Stimulated activated CD8-positive, alpha-beta memory T cell treated with anti-CD3 and anti-CD28 coated beads, Interleukin-15, amount 100 ng/mL, for 1 hour (primary cell): ENCODE measurements around the gene GVQW3.

Experiments used
- DNase-seq: peaks from one replicate; pipeline ENCODE4 v3.0.0-alpha.2; 2020; ENCODE audit warnings: low read depth

The GVQW3 gene

DNA sequence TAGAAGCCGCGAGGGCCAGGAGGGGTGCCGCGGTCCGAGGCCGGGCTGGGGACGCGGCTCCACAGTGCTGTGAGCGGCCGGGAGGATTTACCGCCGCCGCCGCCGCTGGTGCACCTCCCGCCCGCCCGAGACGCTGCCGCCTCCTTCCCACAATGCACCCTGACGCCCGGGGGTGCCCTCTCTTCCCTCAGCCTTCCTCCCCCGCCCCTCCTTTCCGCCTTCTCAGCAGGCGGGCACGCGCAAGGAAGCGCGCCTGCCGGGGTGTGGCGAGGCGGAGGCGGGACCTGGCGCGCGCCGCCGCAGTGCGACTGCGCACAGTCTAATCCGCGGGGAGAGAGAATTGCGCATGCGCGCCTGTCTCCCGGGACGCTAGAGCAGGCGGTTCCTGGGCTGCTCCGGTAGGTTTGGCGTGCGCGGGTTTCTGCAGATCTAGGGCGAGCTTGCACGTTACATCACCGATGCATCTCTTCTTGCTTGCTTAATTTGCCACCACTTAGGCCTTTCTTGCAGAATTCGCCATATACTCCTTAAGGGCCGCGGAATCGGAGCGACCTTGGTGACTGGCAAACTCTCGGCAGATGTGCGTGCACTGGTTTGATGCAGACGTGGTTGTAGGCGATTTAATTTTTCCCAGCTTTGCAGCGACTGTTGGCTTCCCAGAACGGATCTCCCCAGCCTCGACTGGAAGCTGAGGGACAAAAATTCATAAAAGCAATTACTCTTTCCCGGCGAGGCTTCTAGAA, at the start of gene GVQW3, which contains the start of gene THAP12:
Gene GVQW3 (plus strand): TSS at position 347 of the 743 bp plus-strand sequence. CDS start 506 bp downstream, outside the sequence.
Gene THAP12 (minus strand): TSS at position 156 of the 743 bp plus-strand sequence. CDS start 296 bp downstream, outside the sequence.
- peak; percentile 89 for DNase-seq

DNA sequence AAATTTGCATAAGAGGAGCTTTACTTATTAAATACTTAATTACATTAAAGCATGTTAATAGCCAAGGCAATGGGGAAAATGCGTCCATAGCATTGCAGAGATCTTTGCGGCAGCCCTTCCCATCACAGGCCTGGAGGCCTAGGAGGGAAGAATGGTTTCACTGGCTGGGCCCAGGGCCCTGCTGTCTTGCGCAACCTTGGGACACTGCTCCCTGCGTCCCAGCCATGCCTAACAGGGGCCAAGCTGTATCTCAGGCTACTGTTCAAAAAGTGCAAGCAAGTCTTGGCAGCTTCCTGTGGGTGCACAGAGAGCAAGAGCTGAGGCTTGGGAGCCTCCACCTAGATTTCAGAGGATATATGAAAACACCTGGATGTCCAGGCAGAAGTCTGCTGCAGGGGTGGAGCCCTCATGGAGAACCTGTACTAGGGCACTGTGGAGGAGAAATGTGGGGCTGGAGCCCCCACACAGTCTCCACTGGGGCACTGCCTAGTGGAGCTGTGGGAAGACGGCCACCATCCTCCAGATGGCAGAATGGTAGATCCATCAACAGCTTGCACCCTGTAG, 46.2 kb upstream of the GVQW3 start:
- no peak for DNase-seq

DNA sequence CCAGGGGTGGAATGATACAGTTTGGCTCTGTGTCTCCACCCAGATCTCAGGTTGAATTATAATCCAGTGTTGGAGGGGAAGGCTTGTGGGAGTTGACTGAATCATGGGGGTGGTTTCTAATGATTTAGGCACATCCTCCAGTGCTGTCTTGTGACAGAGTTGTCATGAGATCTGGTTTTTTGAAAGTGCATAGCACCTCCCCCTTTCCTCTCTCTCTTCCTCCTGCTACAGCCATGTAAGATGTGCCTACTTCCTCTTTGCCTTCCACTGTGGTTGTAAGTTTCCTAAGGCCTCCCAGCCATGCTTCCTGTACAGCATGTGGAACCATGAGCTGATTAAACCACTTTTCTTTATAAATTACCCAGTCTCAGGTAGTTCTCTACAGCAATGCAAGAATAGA, 45.3 kb upstream of the GVQW3 start:
- DNase-seq: no peak

DNA sequence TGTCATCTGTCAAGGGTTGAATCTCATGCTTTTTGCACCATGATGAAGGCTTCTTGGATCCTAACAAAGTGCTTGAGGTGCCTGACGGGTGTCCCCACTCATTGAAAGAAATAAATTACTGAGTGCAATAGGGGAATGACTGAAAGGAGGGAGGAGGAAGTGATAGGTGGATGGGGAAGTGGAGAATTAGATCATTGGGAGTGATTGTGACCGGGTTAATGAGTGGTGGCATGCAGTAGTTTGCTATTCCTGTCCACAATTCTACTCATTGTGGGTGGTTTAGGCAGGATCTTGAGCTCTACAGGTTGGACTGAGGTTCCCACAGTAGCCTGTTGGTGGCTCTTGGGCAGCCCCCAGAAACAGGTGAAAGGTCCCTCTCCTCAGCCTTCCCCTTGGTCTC, 44.5 kb upstream of the GVQW3 start:
- DNase-seq: no peak

DNA sequence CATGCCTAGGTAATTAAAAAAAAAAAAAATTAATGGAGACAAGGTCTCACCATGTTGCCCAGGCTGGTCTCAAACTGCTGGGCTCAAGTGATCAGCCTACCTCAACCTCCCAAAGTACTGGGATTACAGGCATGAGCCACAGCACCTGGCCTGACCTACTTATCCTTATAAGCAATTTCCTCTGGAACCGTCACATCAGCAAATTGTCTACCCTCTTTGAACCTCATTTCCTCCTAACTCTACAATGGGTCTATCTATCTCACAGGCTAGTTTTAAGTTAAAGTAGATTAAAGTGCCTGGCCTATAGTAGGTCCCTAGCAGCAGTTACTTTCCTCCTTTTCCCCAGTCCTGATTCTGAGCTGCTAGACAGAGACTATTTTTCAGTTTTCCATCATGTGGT, 43.7 kb upstream of the GVQW3 start:
- DNase-seq: no peak

DNA sequence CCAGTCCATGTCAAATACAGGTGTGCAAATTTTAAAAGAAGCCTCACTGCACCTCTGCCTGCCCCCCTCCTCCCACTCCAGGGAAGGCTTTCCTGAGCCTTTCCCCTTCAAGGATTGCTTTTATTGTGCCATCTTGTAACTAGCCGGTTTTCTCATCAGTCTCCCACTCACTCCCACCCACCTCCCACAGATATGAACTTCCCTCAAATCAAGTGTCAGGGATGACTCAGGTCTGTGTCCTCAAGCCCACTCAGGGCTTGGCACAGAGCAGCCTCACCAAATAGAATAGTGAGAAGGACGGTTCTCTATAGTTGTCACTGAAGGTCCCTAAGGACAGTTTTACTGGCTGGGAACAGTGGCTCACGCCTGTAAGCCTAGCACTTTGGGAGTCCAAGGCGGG, 43.2 kb upstream of the GVQW3 start:
- no peak for DNase-seq

DNA sequence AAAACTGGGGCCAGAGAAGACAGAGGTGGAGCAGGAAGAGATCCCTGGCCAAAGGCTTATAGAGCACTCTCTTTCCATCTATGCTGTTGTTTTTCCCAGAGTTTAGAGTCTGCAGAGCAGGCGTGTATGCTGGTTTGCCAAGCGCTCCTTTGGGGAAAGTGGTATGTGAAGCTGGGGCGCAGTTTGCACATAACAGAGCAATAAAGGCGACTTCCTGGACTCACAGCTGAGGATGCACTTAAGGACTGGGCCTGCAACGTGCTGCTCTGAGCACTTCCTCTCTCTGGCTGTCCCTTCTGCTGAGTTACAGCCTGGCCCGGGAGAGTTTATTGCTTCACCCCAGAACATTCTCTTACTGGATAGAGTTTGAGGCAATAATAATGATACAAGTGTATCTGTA, 41.9 kb upstream of the GVQW3 start:
- no peak for DNase-seq

DNA sequence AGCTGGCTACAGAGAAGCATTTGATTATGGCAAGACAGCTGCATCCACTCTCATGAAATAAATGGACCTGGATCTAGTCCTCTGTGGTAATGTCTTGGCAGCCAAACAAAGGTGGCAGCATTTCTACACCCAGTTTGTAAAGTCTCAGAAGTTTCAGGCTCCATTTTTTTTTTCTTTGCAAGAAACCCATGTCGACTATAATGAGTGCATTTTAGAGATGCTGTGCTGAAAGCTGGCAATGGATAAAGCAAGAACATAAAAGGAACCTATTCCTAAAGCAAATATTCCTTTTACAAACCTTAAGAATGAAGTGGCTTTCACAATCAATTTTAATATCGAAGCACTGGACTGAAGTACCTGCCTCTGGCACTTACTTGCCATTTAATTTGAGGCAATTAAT, 33.7 kb upstream of the GVQW3 start:
- DNase-seq: no peak

DNA sequence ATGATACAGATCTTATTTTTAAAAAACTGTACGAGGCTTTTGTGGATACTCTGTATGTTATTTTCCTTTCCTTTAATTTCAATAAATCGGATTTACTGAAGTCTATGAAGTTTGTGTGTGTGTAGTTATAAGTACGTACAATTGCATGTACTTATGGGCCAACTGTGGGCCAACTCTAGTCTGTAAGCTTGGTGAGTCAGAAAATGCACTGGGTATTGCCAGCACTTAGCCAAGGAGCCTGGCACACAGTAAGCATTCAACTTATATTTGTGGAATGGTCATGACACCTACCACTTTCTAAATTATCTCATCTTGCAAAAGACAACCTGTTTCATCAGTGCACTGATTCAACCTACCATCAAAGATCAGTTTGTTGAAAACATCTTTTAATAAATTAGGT, 32.8 kb upstream of the GVQW3 start:
- no peak for DNase-seq

DNA sequence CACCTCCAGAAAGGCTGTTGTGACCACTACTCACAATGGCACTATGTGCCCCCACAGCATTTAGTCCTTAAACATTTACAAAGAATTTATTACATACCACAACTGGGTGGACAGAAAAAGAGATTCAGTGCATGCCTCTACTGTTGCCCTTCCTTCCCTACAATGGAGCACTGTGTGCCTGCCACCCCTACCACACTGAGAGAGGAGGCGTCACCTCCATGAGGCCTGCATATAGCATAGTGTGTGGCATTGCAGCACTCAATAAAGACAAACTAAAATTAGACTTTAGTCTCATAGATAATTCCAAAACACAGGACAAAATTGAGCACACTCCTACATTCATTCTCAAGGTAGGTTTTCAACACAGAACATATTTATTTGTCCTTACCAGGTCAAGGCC, 26.0 kb upstream of the GVQW3 start:
- DNase-seq: no peak

DNA sequence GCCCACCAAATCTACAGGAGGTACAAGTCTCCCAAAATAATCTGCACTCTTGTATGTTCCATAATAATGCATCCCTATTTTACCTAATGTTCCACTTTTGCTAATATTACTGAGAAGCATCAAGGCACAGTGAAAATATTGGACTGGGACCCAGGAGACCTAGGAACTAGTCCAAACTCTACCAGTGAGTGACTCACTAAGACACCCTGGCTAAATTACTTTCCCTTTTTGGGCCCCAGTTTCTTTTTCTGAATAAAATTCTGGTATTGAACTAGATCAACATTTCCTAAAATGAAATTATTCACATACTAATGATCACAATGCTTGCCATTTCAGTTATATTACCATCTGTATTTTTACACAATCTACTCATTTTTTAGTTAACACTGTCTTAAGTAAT, 19.7 kb upstream of the GVQW3 start:
- no peak for DNase-seq

DNA sequence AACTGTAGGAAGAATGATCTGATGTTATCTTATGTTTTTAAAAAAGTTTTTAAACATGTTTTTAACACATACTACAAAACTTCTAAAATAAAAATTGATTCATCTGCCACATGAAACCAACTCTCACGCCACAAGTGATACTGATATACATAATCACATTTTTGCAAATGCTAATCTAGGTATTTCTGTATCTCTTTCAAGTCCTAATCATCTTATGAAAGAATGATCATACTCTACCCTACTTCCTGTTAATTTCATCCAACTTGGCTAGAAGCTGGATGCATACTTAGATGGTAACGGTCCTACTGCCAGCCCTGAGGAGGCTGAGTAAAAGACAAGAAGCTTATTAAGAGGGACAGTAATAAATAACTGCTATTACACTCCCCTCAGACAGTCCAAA, 19.3 kb upstream of the GVQW3 start:
- no peak for DNase-seq

DNA sequence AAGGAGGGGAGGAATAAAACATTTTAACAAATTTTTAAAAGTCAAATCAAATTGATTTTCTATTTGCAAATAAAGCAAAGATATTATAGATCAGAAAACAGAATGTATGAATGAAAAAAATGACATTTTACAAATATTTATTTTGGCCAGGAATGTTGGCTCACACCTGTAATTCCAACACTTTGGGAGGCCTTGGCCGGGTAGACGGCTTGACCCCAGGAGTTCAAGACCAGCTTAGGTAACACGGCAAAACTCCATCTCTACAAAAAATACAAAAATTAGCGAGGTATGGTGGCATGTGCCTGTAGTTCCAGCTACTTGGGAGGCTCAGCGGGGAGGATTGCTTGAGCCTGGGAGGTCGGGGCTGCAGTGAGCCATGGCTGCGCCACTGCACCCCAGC, 18.4 kb upstream of the GVQW3 start:
- DNase-seq: no peak

DNA sequence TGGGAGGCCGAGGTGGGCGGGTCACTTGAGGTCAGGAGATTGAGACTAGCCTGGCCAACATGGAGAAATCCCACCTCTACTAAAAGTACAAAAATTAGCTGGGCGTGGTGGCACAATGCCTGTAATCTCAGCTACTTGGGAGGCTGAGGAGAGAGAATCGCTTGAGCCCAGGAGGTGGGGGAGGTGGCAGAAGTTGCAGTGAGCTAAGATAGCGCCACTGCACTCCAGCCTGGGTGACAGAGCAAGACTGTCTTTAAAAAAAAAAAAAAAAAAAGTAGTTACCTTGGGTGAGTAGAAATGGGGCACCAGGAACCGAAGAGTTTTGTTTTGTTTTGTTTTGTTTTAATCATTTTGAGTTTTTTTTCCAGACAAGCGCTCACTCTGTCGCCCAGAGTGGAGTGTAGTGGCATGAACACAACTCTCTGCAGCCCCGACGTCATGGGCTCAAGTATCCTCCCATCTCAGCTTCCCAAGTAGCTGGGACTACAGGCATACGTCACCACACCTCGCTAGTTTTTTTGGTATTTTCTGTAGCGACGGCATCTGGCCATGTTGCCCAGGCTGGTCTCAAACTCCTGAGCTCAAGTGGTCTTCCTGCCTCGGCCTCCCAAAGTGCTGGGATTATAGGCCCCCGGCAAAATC, 16.0 kb upstream of the GVQW3 start:
- DNase-seq: no peak

DNA sequence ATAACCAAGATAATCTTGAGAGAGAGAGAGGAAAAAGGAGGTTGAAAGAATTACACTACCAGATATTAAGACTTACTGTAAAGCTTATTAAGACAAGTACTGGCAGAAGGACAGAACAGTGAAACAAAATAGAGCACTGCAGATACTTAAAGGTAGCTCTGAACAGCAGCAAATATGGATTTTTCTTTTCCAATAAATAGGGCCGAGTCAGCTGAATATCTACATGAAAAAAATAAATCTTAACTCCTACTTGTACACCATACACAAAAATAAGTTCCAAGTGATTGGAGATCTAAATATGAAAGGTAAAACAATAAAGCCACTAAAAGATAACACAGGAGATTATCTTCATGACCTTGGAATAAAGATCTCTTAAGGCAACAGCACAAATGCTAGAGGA, 12.6 kb upstream of the GVQW3 start:
- DNase-seq: no peak

DNA sequence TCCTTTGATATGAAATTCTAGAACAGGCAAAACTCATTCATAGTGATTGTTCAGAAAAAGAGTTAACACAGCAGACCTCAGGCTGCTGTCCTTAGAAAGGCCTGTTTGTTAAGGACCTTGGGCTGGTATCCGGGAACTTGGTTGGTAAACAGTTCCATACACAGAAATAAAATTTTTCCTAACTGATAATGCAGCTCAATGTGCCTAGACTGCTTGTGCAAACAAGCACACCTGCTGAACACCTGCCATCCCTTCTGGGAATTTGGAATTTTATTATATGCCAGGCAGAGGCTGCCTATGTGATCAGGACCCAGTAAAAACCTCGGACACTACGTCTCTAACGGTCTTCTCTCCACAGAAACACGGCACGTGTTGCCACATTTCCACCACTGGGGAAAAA, 11.7 kb upstream of the GVQW3 start:
- DNase-seq: no peak

DNA sequence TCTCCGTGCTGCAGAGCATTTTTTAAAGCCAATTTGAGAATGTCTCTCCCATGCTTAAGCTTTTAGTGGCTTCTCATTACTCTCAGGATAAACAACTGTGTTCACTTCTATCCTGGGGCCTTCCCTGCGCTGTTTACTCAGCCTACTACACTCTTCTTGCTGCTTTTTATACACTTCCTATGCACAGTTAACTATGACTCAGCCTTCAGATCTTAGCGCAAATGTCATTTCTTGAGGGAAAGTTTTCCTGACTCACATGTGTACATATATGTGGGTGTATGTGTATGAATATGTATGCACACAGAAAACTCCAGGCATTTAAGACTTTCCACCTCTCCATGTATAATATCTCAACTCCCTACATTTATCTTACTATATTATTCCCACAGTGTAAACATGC, 10.0 kb upstream of the GVQW3 start:
- no peak for DNase-seq

DNA sequence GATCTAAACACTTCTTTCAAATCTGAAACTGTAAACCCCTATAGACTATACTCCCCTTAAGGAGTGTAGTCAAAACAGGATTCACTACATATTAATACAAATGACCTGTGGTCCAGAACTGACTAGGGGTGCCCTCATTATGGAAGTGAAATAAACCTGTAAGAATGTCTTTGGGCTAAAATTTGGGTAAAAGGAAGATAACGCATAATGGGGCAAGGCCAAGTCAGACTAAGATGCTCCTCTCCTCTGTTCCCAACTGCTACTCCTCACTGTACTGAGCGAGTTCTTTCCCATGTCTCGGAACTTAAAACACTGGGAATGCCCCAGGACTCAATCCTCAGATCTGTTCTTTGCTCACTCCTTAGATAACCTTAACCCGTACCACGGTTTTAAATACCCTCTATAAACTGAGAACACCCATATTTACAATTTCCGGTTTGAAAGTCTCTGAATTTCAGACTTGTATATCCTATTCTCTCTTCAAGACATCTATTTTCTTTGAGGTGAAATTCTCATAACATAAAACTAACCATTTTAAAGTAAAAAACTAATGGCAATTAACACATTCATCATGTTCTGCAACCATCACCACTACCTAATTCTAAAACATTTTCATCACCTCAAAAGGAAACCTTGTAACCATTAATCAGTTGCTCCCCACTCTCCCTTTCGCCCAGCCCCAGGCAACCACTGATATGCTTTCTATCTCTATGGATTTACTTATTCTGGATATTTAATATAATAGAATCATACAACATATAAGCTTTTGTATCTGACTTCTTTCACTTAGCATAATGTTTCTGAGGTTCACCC, 4.2 kb upstream of the GVQW3 start:
- no peak for DNase-seq

DNA sequence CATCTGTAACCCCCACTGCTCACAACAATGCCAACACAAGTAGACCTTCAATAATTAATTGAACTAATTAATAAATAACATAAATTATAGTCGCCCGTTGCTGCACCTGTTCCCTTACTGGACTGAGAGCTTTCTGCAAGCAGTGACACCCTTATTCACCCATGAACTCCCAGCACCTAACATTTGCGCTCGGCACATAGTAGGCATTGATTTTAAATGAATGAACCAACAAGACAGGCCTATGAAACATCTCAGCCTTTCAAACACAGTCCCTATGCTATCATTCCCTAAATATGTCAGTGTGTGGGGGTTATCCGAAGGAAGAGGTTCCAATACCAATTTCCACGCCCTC, 1.3 kb upstream of the GVQW3 start:
- no peak for DNase-seq

DNA sequence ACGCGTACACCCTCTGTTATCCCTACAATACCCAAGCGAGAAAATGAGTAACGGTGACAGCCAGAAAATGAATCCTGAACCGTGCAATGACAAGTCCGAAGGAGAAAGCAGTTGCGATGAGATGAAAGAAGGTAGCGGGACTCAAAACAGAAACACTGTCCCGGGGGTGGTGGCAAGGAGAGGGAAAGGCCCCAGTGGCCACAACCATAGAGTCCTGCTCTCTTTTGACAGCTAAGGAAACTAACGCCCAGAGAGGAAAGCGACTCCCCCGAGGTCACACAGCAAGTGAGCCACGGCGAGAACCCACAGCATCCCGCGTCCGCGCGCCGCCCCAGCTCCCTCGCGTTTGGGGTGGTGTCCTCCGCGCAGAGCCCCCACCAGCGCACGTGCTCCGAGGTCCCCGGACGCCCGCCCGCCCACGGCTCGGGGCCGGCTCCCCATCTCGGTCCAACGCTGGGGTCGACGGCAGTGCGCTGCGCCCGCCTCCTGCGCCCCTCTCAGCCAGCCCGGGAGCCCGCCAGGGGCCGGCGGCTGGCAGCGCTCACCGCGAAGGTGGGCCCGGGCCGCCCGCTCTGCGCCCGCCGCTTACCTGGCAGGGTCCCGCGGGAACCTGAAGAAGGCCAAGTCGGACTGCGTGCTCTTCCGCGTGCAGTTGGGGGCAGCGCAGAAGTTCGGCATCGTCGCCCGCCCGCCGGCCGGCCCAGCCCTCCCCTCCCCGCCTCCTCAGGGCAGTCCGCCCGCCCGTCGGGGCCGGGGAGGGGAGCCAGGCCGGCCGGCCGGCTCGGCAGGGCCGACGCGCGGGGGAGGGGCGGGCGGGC, 755 bp upstream of the GVQW3 start:
- peak; percentile 11 for DNase-seq

DNA sequence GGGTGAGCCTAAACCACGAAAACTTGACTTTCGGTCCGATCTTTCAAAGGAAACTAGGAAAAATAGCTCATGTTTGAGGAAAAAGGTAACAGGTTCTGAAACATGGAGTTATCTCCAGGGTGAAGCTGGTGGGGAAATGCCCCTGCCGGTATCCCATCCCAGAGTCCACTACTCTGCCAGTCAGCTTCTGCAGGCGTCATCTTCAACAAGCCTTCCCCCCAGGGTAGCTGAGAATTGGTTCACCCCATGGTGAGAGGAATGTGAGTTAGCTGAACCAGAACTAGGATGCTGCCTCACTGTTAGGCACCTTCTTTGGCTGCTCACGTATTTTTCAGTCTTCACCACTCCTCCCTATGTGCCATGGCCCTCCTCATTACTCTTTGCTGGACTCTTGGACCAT, 1.1 kb downstream of the GVQW3 start:
- no peak for DNase-seq

DNA sequence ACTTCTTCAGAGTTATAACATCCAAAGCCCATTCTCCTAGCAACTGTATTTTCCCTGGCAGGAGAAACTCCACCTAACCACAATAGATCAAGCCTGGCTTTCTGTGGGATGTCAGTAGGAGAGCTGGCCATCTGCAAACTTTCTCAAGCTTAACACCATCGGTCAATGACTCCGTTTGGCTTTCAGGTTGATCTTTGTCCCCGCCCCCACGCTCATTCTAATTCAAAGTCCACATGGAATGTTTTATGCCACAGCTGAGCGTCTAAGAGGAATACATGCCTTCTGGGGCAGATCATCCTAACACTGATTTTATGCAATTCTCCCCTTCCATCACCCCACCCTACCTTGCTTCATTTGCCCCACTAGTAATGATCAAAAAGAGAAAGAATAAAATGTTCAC, 4.8 kb downstream of the GVQW3 start:
- no peak for DNase-seq
